Tibial nerve (tissue), 4 donors: ENCODE results near the gene DOLPP1. TPM values are rescaled to one million over a fixed set of nuclear protein-coding genes. Genes with fewer than 3 reads are reported as not detected.
A peak's percentile ranks its signal among the peaks of the same experiment; 100 is the strongest.
"Not testable (repeated sequence)": the region's sequence is repeated elsewhere in the genome, so short reads cannot be mapped to it uniquely, and the experiment has no call there.

ENCODE experiments used
- DNase-seq, 2 donors: peaks; one replicate each; pipeline ENCODE4 v3.0.0-alpha.2; 2019; ENCODE audit warnings: low spot score in 2 of 2
- H3K27ac ChIP-seq, 4 donors: fragments of 200-600 bp; sonication (generic) in 3 of 4; one replicate each; pipeline ENCODE4 v1.5.1; 2017 to 2019; ENCODE audit warnings: mild to moderate bottlenecking in 1 of 4
- H3K27me3 ChIP-seq, 2 donors: fragments of 200-600 bp; sonication (generic) in 1 of 2; one replicate each; pipeline versions ENCODE4 v1.5.1 to v1.6.0; 2017 to 2019
- H3K36me3 ChIP-seq, 3 donors: fragments of 200-600 bp; sonication (generic); one replicate each; pipeline ENCODE4 v1.5.1; 2018 to 2019
- H3K4me1 ChIP-seq, 4 donors: fragments of 200-600 bp; sonication (generic) in 3 of 4; one replicate each; pipeline ENCODE4 v1.5.1; 2017 to 2019
- H3K4me3 ChIP-seq, 4 donors: fragments of 200-600 bp; sonication (generic) in 3 of 4; one replicate each; pipeline ENCODE4 v1.5.1; 2017 to 2019; ENCODE audit warnings: mild to moderate bottlenecking in 1 of 4, moderate library complexity in 1 of 4
- H3K9me3 ChIP-seq, 4 donors: fragments of 200-600 bp; sonication (generic) in 3 of 4; one replicate each; pipeline ENCODE4 v1.5.1; 2017 to 2019
- CTCF ChIP-seq, 5 experiments: fragments of 200-600 bp in 3 of 5; fragments of 450-650 bp in 2 of 5; sonication (generic) in 3 of 5; IDR thresholded peaks; one replicate each; pipeline ENCODE4 v1.5.1; 2016 to 2019; ENCODE audit warnings: antibody characterized with exemption in 5 of 5, mild to moderate bottlenecking in 3 of 5, moderate library complexity in 2 of 5
- EP300 ChIP-seq, 2 donors: sonication (generic); formaldehyde crosslinking; IDR thresholded peaks; one replicate each; pipeline ENCODE4 v1.6.1; 2017; ENCODE audit warnings: antibody characterized with exemption in 2 of 2, mild to moderate bottlenecking in 1 of 2
- POLR2A ChIP-seq, 2 donors: fragments of 450-650 bp; IDR thresholded peaks; one replicate each; pipeline ENCODE4 v1.6.1; 2017; ENCODE audit warnings: antibody characterized with exemption in 2 of 2, mild to moderate bottlenecking in 2 of 2, moderate library complexity in 2 of 2
- WGBS, 2 donors: methylation state at CpG; one replicate each; pipeline ENCODE4 v1.1.5; 2018; 5-methylcytosine and 5-hydroxymethylcytosine counted together
- total RNA-seq, 4 donors: library from RNA; depleted of rRNA; stranded (reverse); fragments of >200 nt; gene quantifications; one replicate each; pipeline ENCODE4 v1.1.0, GENCODE V29; 2016

The DOLPP1 gene
- total RNA-seq = 10 to 100 TPM in 1 of 4 donors, 1 to 10 TPM in 3; 4.7 to 12.0 (median 6.7) TPM

GRCh38 chr9:129080601-129081387 is at the start of gene DOLPP1:
Gene DOLPP1 (plus strand): TSS chr9:129081111. CDS start chr9:129081132, 21 bp downstream.
- H3K36me3 ChIP-seq = peaks cover 0 to 21% (median 9%) of the 10 kb centered on the region in 3 donors
- H3K27ac ChIP-seq = peak within 1 kb of the TSS; percentile 39 to 91 (median 86)
- TF ChIP-seq POLR2A (IDR thresholded peaks at IDR 0.05) = peak; percentile 65 to 70
- peak in 2 of 5 experiments; percentile 88 for TF ChIP-seq CTCF (IDR thresholded peaks at IDR 0.05)
- peak; percentile 25 to 87 for TF ChIP-seq EP300 (IDR thresholded peaks at IDR 0.05)
- H3K4me3 ChIP-seq = peak within 1 kb of the TSS; percentile 61 to 96 (median 89)
- peak; percentile 95 to 97 for DNase-seq
- H3K9me3 ChIP-seq = no peaks in the 10 kb centered on the region
- 1 to 2% methylated on average over 21 to 31 of the region's 70 CpGs for WGBS, 2 donors
- peaks cover 0 to 26% (median 12%) of the 10 kb centered on the region in 4 donors for H3K4me1 ChIP-seq
- no peaks in the 10 kb centered on the region for H3K27me3 ChIP-seq

GRCh38 chr9:129031514-129031913 is 49.4 kb upstream of the DOLPP1 start:
- Histone ChIP-seq H3K27me3 (no peaks in the 10 kb centered on the region), H3K4me1 (peaks cover 0 to 28% (median 13%) of the 10 kb centered on the region in 4 donors), H3K27ac (no peak overlapping the region), H3K4me3 (no peak overlapping the region), H3K9me3 (no peaks in the 10 kb centered on the region), H3K36me3 (no peaks in the 10 kb centered on the region)
- TF ChIP-seq POLR2A (IDR thresholded peaks at IDR 0.05) (no peak), CTCF (IDR thresholded peaks at IDR 0.05) (no peak)
- DNase-seq = no peak
- WGBS, 2 donors = 66 to 70% methylated on average over 4 of the region's 4 CpGs

- H3K4me1 ChIP-seq = peaks cover 0 to 25% (median 8%) of the 10 kb centered on the region in 4 donors
- H3K36me3 ChIP-seq = no peaks in the 10 kb centered on the region
- no peak for DNase-seq
- H3K27me3 ChIP-seq = no peaks in the 10 kb centered on the region
- H3K4me3 ChIP-seq = no peak overlapping the region
- no peaks in the 10 kb centered on the region for H3K9me3 ChIP-seq
- no peak for TF ChIP-seq CTCF (IDR thresholded peaks at IDR 0.05)
- no peak overlapping the region for H3K27ac ChIP-seq
- 78 to 82% methylated on average over 12 of the region's 12 CpGs for WGBS, 2 donors
Measured at GRCh38 chr9:129032541-129033159, 48.3 kb upstream of the DOLPP1 start.

GRCh38 chr9:129033216-129033615 is 47.7 kb upstream of the DOLPP1 start:
- peaks cover 0 to 31% (median 13%) of the 10 kb centered on the region in 4 donors for H3K4me1 ChIP-seq
- no peaks in the 10 kb centered on the region for H3K36me3 ChIP-seq
- no peak overlapping the region for H3K4me3 ChIP-seq
- 91 to 93% methylated on average over 8 of the region's 8 CpGs for WGBS, 2 donors
- no peaks in the 10 kb centered on the region for H3K27me3 ChIP-seq
- no peaks in the 10 kb centered on the region for H3K9me3 ChIP-seq
- H3K27ac ChIP-seq = no peak overlapping the region
- no peak for DNase-seq
- TF ChIP-seq POLR2A (IDR thresholded peaks at IDR 0.05) (no peak), EP300 (IDR thresholded peaks at IDR 0.05) (no peak), CTCF (IDR thresholded peaks at IDR 0.05) (no peak)

GRCh38 chr9:129035838-129036237 is 45.1 kb upstream of the DOLPP1 start:
- H3K27me3 ChIP-seq, DNase-seq, H3K36me3 ChIP-seq, H3K9me3 ChIP-seq: not testable (repeated sequence)
- Histone ChIP-seq H3K27ac (peak overlapping the region; percentile 45 to 85 (median 78)), H3K4me1 (peaks cover 0 to 34% (median 14%) of the 10 kb centered on the region in 4 donors), H3K4me3 (peak overlapping the region; percentile 70 to 96 (median 78))
- WGBS, 2 donors = 45 to 60% methylated on average over 13 of the region's 13 CpGs
